GM12892 (cell line): ENCODE measurements around the gene LHX4.

Experiments used
- POLR2A ChIP-seq: IDR thresholded peaks from 2 replicates; pipeline ENCODE4 v1.6.1; 2011; ENCODE audit warnings: low read depth, low read length, control low read depth
- POLR2AphosphoS5 ChIP-seq: IDR thresholded peaks from 2 replicates; pipeline ENCODE4 v1.6.1; 2011; ENCODE audit warnings: low read depth, low read length, control low read depth
- TAF1 ChIP-seq: IDR thresholded peaks from 2 replicates; pipeline ENCODE4 v1.6.1; 2011; ENCODE audit warnings: low read depth, mild to moderate bottlenecking, control low read depth, low read length, borderline replicate concordance

GRCh38 chr1:180218806-180219765 lies 11.0 kb upstream of the LHX4 start:
- TF ChIP-seq POLR2A (no peak), POLR2AphosphoS5 (no peak), TAF1 (no peak)
